ENCODE data around the gene DDI2. TPM values are rescaled to one million over a fixed set of nuclear protein-coding genes. Genes with fewer than 3 reads are reported as not detected.

DDI2 gene
- polyA plus RNA-seq, 1 donor (not counting 4 experiments of a cell fraction or from before 2014, with no cell fraction given): 11.5 TPM

DNA sequence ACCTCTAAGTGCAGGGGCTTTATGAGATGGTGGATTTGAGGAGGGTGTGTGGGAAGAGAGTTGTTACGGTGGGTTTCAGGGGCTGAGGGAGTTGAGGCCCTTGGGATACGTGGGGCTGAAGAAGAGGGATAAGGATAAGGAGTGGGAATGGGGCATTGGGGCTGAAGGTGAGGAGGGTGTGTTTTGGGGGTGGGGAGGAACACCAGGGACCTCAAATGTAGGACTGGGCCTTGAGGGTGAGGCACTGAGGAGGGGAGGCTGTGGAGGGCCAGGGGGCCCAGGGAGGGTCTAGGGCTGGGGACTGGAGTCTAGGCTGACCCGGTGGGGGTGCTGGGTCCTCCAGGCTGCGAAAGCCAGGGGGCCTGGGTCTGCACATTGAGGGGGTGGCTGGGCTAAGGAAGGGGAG is 65.7 kb downstream of the DDI2 start:
- no peak for FAIRE-seq

DNA sequence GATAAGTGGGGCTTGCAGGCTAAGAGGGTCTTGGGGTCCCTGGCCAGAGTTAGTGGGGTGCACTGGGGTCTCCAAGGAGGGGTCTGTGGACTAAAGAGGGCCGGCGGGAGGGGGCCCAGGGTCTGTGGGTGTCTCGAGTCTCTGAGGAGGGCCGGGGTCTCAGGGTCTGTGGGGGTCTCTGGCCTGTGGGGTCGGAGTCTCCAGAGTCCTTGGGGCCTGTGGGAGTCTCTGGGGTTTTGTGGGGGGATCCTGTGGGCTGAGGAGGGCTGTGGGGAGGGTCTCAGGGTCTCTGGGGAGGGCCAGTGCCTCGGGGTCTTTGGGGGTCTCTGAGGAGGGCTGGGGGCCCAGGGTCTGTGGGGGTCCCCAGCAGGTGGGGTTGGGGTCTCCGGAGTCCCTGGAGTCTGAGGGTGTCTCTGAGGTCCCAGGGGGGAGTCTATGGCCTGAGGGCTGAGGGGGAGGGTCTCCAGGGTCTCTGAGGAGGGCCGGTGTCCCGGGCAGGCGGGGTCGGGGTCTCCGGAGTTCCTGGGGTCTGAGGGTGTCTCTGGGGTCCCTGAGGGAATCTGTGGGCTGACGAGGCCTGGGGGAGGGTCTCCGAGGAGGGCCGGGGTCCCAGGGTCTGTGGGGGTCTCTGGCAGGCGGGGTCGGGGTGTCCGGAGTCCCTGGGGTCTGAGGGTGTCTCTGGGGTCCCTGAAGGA is 66.2 kb downstream of the DDI2 start:
- H3K36me3 ChIP-seq (ENCODE audit: control insufficient read depth in 2 of 2, extremely low read depth in 1 of 2, insufficient read depth in 2 of 2, low read length in 2 of 2): no peaks in the 10 kb centered on the region

More for the DNA sequence above, 65.7 kb downstream of the DDI2 start:
- Histone ChIP-seq H3K9me1 (ENCODE audit: control insufficient read depth, extremely low read depth, insufficient read depth, low read length) (no peaks in the 10 kb centered on the region), H3K79me2 (ENCODE audit: control insufficient read depth, insufficient read depth, low read length) (peaks cover 38% of the 10 kb centered on the region), H2AFZ (ENCODE audit: control insufficient read depth, low read length) (no peak overlapping the region), H3K27ac (ENCODE audit: control insufficient read depth, insufficient read depth, low read length) (peak overlapping the region; percentile 93), H3K9me3 (ENCODE audit: control insufficient read depth, low read depth, low read length) (no peaks in the 10 kb centered on the region), H3K4me1 (ENCODE audit: control insufficient read depth, extremely low read depth, insufficient read depth, low read length) (peaks cover 55% of the 10 kb centered on the region), H3K4me3 (ENCODE audit: control insufficient read depth in 2 of 3, extremely low read depth in 1 of 3, insufficient read depth in 2 of 3, low read depth in 1 of 3, low read length in 3 of 3) (no peak overlapping the region), H3K9ac (ENCODE audit: control insufficient read depth, extremely low read depth, insufficient read depth, low read length) (no peak overlapping the region), H4K20me1 (ENCODE audit: control insufficient read depth, extremely low read depth, insufficient read depth, low read length) (peaks cover 3% of the 10 kb centered on the region), H3K36me3 (ENCODE audit: control insufficient read depth in 2 of 2, extremely low read depth in 1 of 2, insufficient read depth in 2 of 2, low read length in 2 of 2) (no peaks in the 10 kb centered on the region), H3K4me2 (ENCODE audit: control insufficient read depth, extremely low read depth, insufficient read depth, low read depth, low read length) (no peak overlapping the region), H3K27me3 (ENCODE audit: control insufficient read depth, extremely low read depth, insufficient read depth, low read length) (no peaks in the 10 kb centered on the region)
- dilution Hi-C loops (cut with MboI; ENCODE audit: extremely low pct_ligation_motif_present, low sequenced_read_pairs): no loop called here
- no peak for TF ChIP-seq EZH2 (IDR thresholded peaks at IDR 0.05; ENCODE audit: low read length)
- no peak for DNase-seq (ENCODE audit: low read depth, low spot score)

More for the DNA sequence above, 66.2 kb downstream of the DDI2 start:
- Histone ChIP-seq H4K20me1 (ENCODE audit: control insufficient read depth, extremely low read depth, insufficient read depth, low read length) (peaks cover 3% of the 10 kb centered on the region), H3K27ac (ENCODE audit: control insufficient read depth, insufficient read depth, low read length) (peak overlapping the region; percentile 93), H3K9me1 (ENCODE audit: control insufficient read depth, extremely low read depth, insufficient read depth, low read length) (no peaks in the 10 kb centered on the region), H3K9ac (ENCODE audit: control insufficient read depth, extremely low read depth, insufficient read depth, low read length) (peak overlapping the region; percentile 93), H3K27me3 (ENCODE audit: control insufficient read depth, extremely low read depth, insufficient read depth, low read length) (no peaks in the 10 kb centered on the region), H3K4me1 (ENCODE audit: control insufficient read depth, extremely low read depth, insufficient read depth, low read length) (peaks cover 55% of the 10 kb centered on the region), H3K9me3 (ENCODE audit: control insufficient read depth, low read depth, low read length) (no peaks in the 10 kb centered on the region), H2AFZ (ENCODE audit: control insufficient read depth, low read length) (peak overlapping the region; percentile 56), H3K4me2 (ENCODE audit: control insufficient read depth, extremely low read depth, insufficient read depth, low read depth, low read length) (peak overlapping the region; percentile 81), H3K79me2 (ENCODE audit: control insufficient read depth, insufficient read depth, low read length) (peaks cover 44% of the 10 kb centered on the region), H3K4me3 (ENCODE audit: control insufficient read depth in 2 of 3, extremely low read depth in 1 of 3, insufficient read depth in 2 of 3, low read depth in 1 of 3, low read length in 3 of 3) (peak overlapping the region; percentile 51 to 78 (median 72))
- DNase-seq (ENCODE audit: low read depth, low spot score): no peak
- dilution Hi-C loops (cut with MboI; ENCODE audit: extremely low pct_ligation_motif_present, low sequenced_read_pairs): no loop called here
- TF ChIP-seq CTCF (optimal IDR thresholded peaks at IDR 0.05 in 1 of 3, IDR thresholded peaks at IDR 0.05 in 1 of 3, conservative IDR thresholded peaks at IDR 0.05 in 1 of 3; ENCODE audit: extremely low read depth in 1 of 3, insufficient read depth in 2 of 3, low read length in 3 of 3): no peak
- no peak for TF ChIP-seq EZH2 (IDR thresholded peaks at IDR 0.05; ENCODE audit: low read length)
- FAIRE-seq: no peak

All from keratinocyte (primary cell).